H1 (cell line): ENCODE data around the gene MYH11. TPM values are rescaled to one million over a fixed set of nuclear protein-coding genes. Genes with fewer than 3 reads are reported as not detected.

Experiments
- CTCF ChIA-PET: fragments of 300-600 bp; sonication (Branson Sonifier 250); formaldehyde crosslinking; loops from one replicate; lab custom pipeline; 2021; ENCODE audit not compliant: partially characterized antibody; lab: Charles Lee
- POLR2A ChIA-PET: fragments of 300-600 bp; sonication (Branson Sonifier 250); formaldehyde crosslinking; loops from one replicate; lab custom pipeline; 2021; ENCODE audit warnings: inconsistent platforms; ENCODE audit not compliant: partially characterized antibody; lab: Charles Lee
- DNase-seq, 2 experiments: peaks; one replicate each; pipeline versions ENCODE4 v3.0.0 to v3.0.0-alpha.2; 2010 to 2022; ENCODE audit warnings: low spot score in 2 of 2, low read depth in 1 of 2, mixed read lengths in 1 of 2
- FAIRE-seq: peaks from 2 replicates; lab custom pipeline; 2011; peaks lifted over from hg19 to GRCh38; lab: Jason Lieb, UNC
- H2AFZ ChIP-seq: 2 replicates; pipeline ENCODE4 v1.8.1; 2012; ENCODE audit warnings: low read length, inconsistent platforms
- H2AK5ac ChIP-seq: 2 replicates; pipeline ENCODE4 v1.6.1; 2013; ENCODE audit warnings: low read depth, low read length
- H2BK120ac ChIP-seq: replicated peaks from 2 replicates; pipeline ENCODE3; 2013; ENCODE audit warnings: low read depth, low read length, inconsistent platforms
- H2BK12ac ChIP-seq: 2 replicates; pipeline ENCODE4 v1.6.1; 2013; ENCODE audit warnings: low read depth, low read length
- H2BK15ac ChIP-seq: 2 replicates; pipeline ENCODE4 v1.6.1; 2013; ENCODE audit warnings: low read length
- H2BK20ac ChIP-seq: 2 replicates; pipeline ENCODE4 v1.6.1; 2013; ENCODE audit warnings: low read length
- H2BK5ac ChIP-seq: 2 replicates; pipeline ENCODE4 v1.6.1; 2013; ENCODE audit warnings: low read depth, low read length
- H3K14ac ChIP-seq: 2 replicates; pipeline ENCODE4 v1.6.1; 2013; ENCODE audit warnings: inconsistent platforms; ENCODE audit not compliant: insufficient read length
- H3K18ac ChIP-seq: 2 replicates; pipeline ENCODE4 v1.6.1; 2013; ENCODE audit warnings: low read length; ENCODE audit errors: extremely low read depth
- H3K23ac ChIP-seq: 2 replicates; pipeline ENCODE4 v1.6.1; 2013; ENCODE audit warnings: inconsistent platforms; ENCODE audit not compliant: insufficient read length
- H3K23me2 ChIP-seq: 2 replicates; pipeline ENCODE4 v1.6.1; 2013; ENCODE audit warnings: low read depth, low read length
- H3K27ac ChIP-seq: 2 replicates; pipeline ENCODE4 v1.6.1; 2011; ENCODE audit warnings: low read depth, low read length, inconsistent platforms
- H3K27me3 ChIP-seq, 4 experiments: replicated peaks in 1 of 4; 1 replicate in 1 of 4; 2 replicates in 3 of 4; pipeline versions ENCODE4 v1.6.1 to v1.8.1; 2011 to 2013; ENCODE audit warnings: low read length in 3 of 4, mild to moderate bottlenecking in 3 of 4, inconsistent platforms in 2 of 4, mixed read lengths in 2 of 4, moderate library complexity in 1 of 4; ENCODE audit not compliant: control insufficient read depth in 3 of 4, insufficient read depth in 3 of 4; ENCODE audit errors: extremely low read depth in 1 of 4
- H3K36me3 ChIP-seq, 4 experiments: 2 replicates each; pipeline versions ENCODE4 v1.6.1 to v1.8.1; 2011 to 2013; ENCODE audit warnings: mild to moderate bottlenecking in 4 of 4, low read length in 3 of 4, moderate library complexity in 2 of 4, control low read depth in 1 of 4, inconsistent platforms in 1 of 4; ENCODE audit not compliant: insufficient read depth in 4 of 4, control insufficient read depth in 2 of 4
- H3K4ac ChIP-seq: replicated peaks from 2 replicates; pipeline ENCODE3; 2013; ENCODE audit warnings: low read length, low read depth, mixed read lengths, inconsistent platforms; ENCODE audit not compliant: insufficient read length
- H3K4me1 ChIP-seq, 4 experiments: replicated peaks in 1 of 4; 1 replicate in 1 of 4; 2 replicates in 3 of 4; pipeline versions ENCODE4 v1.6.1 to v1.8.1; 2011 to 2013; ENCODE audit warnings: low read length in 3 of 4, inconsistent platforms in 2 of 4, mixed read lengths in 1 of 4; ENCODE audit not compliant: insufficient read depth in 4 of 4, control insufficient read depth in 3 of 4
- H3K4me2 ChIP-seq, 2 experiments: 2 replicates each; pipeline versions ENCODE4 v1.6.1 to v1.8.1; 2011 to 2013; ENCODE audit warnings: low read depth in 2 of 2, low read length in 2 of 2, control low read depth in 1 of 2, inconsistent platforms in 1 of 2, mild to moderate bottlenecking in 1 of 2; ENCODE audit not compliant: insufficient read depth in 1 of 2
- H3K4me3 ChIP-seq, 4 experiments: fragments of 200-600, 300-600 bp in 1 of 4; sonication (generic), shearing (Covaris generic), sonication (Bioruptor Twin) in 1 of 4; 2 replicates each; pipeline versions ENCODE4 v1.5.1 to v1.8.1; 2011 to 2016; ENCODE audit warnings: low read length in 4 of 4, low read depth in 3 of 4, control low read depth in 2 of 4, inconsistent platforms in 2 of 4, mild to moderate bottlenecking in 2 of 4, mixed read lengths in 1 of 4, moderate library complexity in 1 of 4; ENCODE audit not compliant: insufficient read depth in 2 of 4; ENCODE audit errors: extremely low read depth in 1 of 4
- H3K56ac ChIP-seq: replicated peaks from 2 replicates; pipeline ENCODE3; 2013; ENCODE audit warnings: low read depth, mild to moderate bottlenecking, mixed read lengths, low read length, inconsistent platforms; ENCODE audit not compliant: insufficient read length
- H3K79me1 ChIP-seq: 2 replicates; pipeline ENCODE4 v1.6.1; 2013; ENCODE audit warnings: low read depth, low read length, control low read depth
- H3K79me2 ChIP-seq, 2 experiments: 2 replicates each; pipeline versions ENCODE4 v1.6.1 to v1.8.1; 2012 to 2013; ENCODE audit warnings: low read length in 2 of 2, mild to moderate bottlenecking in 2 of 2, inconsistent platforms in 1 of 2; ENCODE audit not compliant: insufficient read depth in 2 of 2, control insufficient read depth in 1 of 2
- H3K9ac ChIP-seq, 4 experiments: replicated peaks in 1 of 4; 1 replicate in 1 of 4; 2 replicates in 3 of 4; pipeline versions ENCODE4 v1.6.1 to v1.8.1; 2011 to 2013; ENCODE audit warnings: low read depth in 3 of 4, low read length in 3 of 4, control low read depth in 2 of 4, mild to moderate bottlenecking in 2 of 4, moderate library complexity in 2 of 4, inconsistent platforms in 1 of 4; ENCODE audit errors: extremely low read depth in 1 of 4
- H3K9me3 ChIP-seq, 2 experiments: 2 replicates each; pipeline versions ENCODE4 v1.6.1 to v1.8.1; 2012 to 2013; ENCODE audit warnings: mild to moderate bottlenecking in 2 of 2, moderate library complexity in 2 of 2, control low read depth in 1 of 2, inconsistent platforms in 1 of 2, low read depth in 1 of 2, low read length in 1 of 2, mixed read lengths in 1 of 2; ENCODE audit not compliant: insufficient read depth in 2 of 2
- H4K20me1 ChIP-seq, 2 experiments: replicated peaks in 1 of 2; 2 replicates each; pipeline versions ENCODE3 to v1.8.1; 2011 to 2013; ENCODE audit warnings: inconsistent platforms in 2 of 2, low read length in 2 of 2, mild to moderate bottlenecking in 1 of 2; ENCODE audit not compliant: insufficient read depth in 2 of 2, control insufficient read depth in 1 of 2
- H4K5ac ChIP-seq: 2 replicates; pipeline ENCODE4 v1.6.1; 2013; ENCODE audit warnings: low read length, low read depth, mixed read lengths, inconsistent platforms; ENCODE audit not compliant: insufficient read length
- H4K8ac ChIP-seq: 2 replicates; pipeline ENCODE4 v1.8.0; 2013; ENCODE audit warnings: mild to moderate bottlenecking, moderate library complexity, low read length, inconsistent platforms; ENCODE audit not compliant: insufficient read depth; ENCODE audit errors: extremely low read depth
- H4K91ac ChIP-seq: replicated peaks from 2 replicates; pipeline ENCODE3; 2013; ENCODE audit warnings: low read length, mixed read lengths, inconsistent platforms; ENCODE audit not compliant: insufficient read length
- CTCF ChIP-seq, 3 experiments: IDR thresholded peaks; 1 replicate in 2 of 3; 2 replicates in 1 of 3; pipeline versions ENCODE4 v1.5.1 to v1.6.1; 2011; ENCODE audit warnings: low read length in 3 of 3, mild to moderate bottlenecking in 3 of 3, inconsistent platforms in 2 of 3, low read depth in 1 of 3, moderate library complexity in 1 of 3; ENCODE audit not compliant: insufficient read depth in 1 of 3; ENCODE audit errors: control extremely low read depth in 1 of 3
- EP300 ChIP-seq, 2 experiments: IDR thresholded peaks; 1 replicate in 1 of 2; 2 replicates in 1 of 2; pipeline ENCODE4 v1.6.1; 2011 to 2012; ENCODE audit warnings: low read depth in 2 of 2, low read length in 2 of 2, mild to moderate bottlenecking in 2 of 2, borderline replicate concordance in 1 of 2, inconsistent platforms in 1 of 2, moderate library complexity in 1 of 2
- JUN ChIP-seq: IDR thresholded peaks from 2 replicates; pipeline ENCODE4 v1.6.1; 2011; ENCODE audit warnings: low read depth, mild to moderate bottlenecking, improper control_type of control experiment, low read length
- KDM5A ChIP-seq: fragments of 200-600 bp; IDR thresholded peaks from 2 replicates; pipeline ENCODE4 v1.7.1; 2012; ENCODE audit warnings: mild to moderate bottlenecking, low read length, inconsistent platforms, mixed read lengths
- MAFK ChIP-seq: IDR thresholded peaks from 2 replicates; pipeline ENCODE4 v1.6.1; 2012; ENCODE audit warnings: low read depth, mild to moderate bottlenecking, improper control_type of control experiment, low read length
- PHF8 ChIP-seq: fragments of 200-600 bp; sonication (generic); conservative IDR thresholded peaks from 2 replicates; pipeline ENCODE4 v1.7.1; 2012; ENCODE audit warnings: low read depth, mild to moderate bottlenecking, inconsistent platforms, low read length, moderate library complexity
- POU5F1 ChIP-seq: IDR thresholded peaks from 2 replicates; pipeline ENCODE4 v1.6.1; 2011; ENCODE audit warnings: low read depth, mild to moderate bottlenecking, low read length, moderate library complexity
- SIX5 ChIP-seq: IDR thresholded peaks from 2 replicates; pipeline ENCODE4 v1.6.1; 2011; ENCODE audit warnings: mild to moderate bottlenecking, low read depth, low read length
- SP4 ChIP-seq: IDR thresholded peaks from 2 replicates; pipeline ENCODE4 v1.6.1; 2012; ENCODE audit warnings: low read length, inconsistent platforms
- SRF ChIP-seq: IDR thresholded peaks from 2 replicates; pipeline ENCODE4 v1.6.1; 2011; ENCODE audit warnings: mild to moderate bottlenecking, low read depth, low read length, moderate library complexity
- SUZ12 ChIP-seq: fragments of 200-600 bp; sonication (generic); IDR thresholded peaks from 2 replicates; pipeline ENCODE4 v1.6.1; 2012; ENCODE audit warnings: mild to moderate bottlenecking, inconsistent platforms, low read length, moderate library complexity, mixed read lengths
- TAF1 ChIP-seq: IDR thresholded peaks from 2 replicates; pipeline ENCODE4 v1.6.1; 2011; ENCODE audit warnings: mild to moderate bottlenecking, low read depth, low read length
- TBP ChIP-seq: IDR thresholded peaks from 2 replicates; pipeline ENCODE4 v1.6.1; 2011; ENCODE audit warnings: low read depth, low read length, improper control_type of control experiment
- WGBS, 2 experiments: shearing (Covaris generic) in 1 of 2; methylation state at CpG; one replicate each; pipeline versions ENCODE4 v1.1.6 to v1.1.7; 2013 to 2015; ENCODE audit warnings: low lambda C conversion rate in 2 of 2, mixed read lengths in 2 of 2, inconsistent platforms in 1 of 2, low coverage in 1 of 2, missing lambda C conversion rate in 1 of 2; ENCODE audit not compliant: insufficient replicate concordance in 2 of 2, insufficient coverage in 1 of 2, insufficient read length in 1 of 2; ENCODE audit errors: extremely low coverage in 1 of 2, missing lambda C conversion rate in 1 of 2; 5-methylcytosine and 5-hydroxymethylcytosine counted together
- polyA plus RNA-seq, 7 experiments: library from polyadenylated mRNA; depleted of rRNA in 3 of 7; stranded (reverse) in 5 of 7; unstranded in 2 of 7; fragments of >200 nt in 5 of 7; fragments of 200-250 nt in 2 of 7; gene quantifications; 1 replicate in 5 of 7; 2 replicates in 1 of 7; 4 replicates in 1 of 7; pipeline versions ENCODE4 v1.2.1 to v1.2.3, GENCODE V29; 2011 to 2013; ENCODE audit warnings: missing spikeins in 2 of 7, mixed read lengths in 2 of 7
- total RNA-seq: library from RNA; stranded (reverse); fragmentation: NEBNext Ultra II Directional; extraction: Animal tissue kit (Norgen Biotek cat#: 25700); gene quantifications from 2 replicates; pipeline ENCODE4 v1.2.1, GENCODE V29; 2021

Gene MYH11
- total and polyA plus RNA-seq, 2 of the 8 experiments (the other 6 are each of a cell fraction or from before 2014, with no cell fraction given), result 0.11 to 0.78 TPM

- Histone ChIP-seq H2AFZ (no peak overlapping the region), H3K4ac (no peak overlapping the region), H3K9ac (no peak overlapping the region), H2BK5ac (no peak overlapping the region), H3K14ac (no peak overlapping the region), H3K9me3 (no peaks in the 10 kb centered on the region), H3K23me2 (no peaks in the 10 kb centered on the region), H3K4me1 (no peaks in the 10 kb centered on the region; a peak in 1 of 7 replicates), H4K91ac (no peak overlapping the region), H2AK5ac (no peak overlapping the region), H3K79me2 (no peaks in the 10 kb centered on the region), H3K27ac (no peak overlapping the region), H4K8ac (no peak overlapping the region), H2BK15ac (no peak overlapping the region), H3K79me1 (no peaks in the 10 kb centered on the region), H4K20me1 (no peaks in the 10 kb centered on the region), H3K23ac (no peak overlapping the region), H3K36me3 (no peaks in the 10 kb centered on the region), H3K18ac (no peak overlapping the region), H3K4me2 (no peak overlapping the region), H3K56ac (no peak overlapping the region), H4K5ac (no peak overlapping the region), H2BK120ac (no peak overlapping the region), H2BK12ac (no peak overlapping the region), H3K4me3 (no peak overlapping the region), H3K27me3 (no peaks in the 10 kb centered on the region), H2BK20ac (no peak overlapping the region)
- FAIRE-seq (no peak), DNase-seq (no peak)
- TF ChIP-seq POU5F1 (no peak), SUZ12 (no peak), SP4 (no peak), JUN (no peak), KDM5A (no peak), MAFK (no peak), SIX5 (no peak), SRF (no peak), CTCF (IDR thresholded peaks at IDR 0.05; ENCODE audit: control extremely low read depth in 1 of 3, insufficient read depth in 1 of 3, low read depth in 1 of 3, low read length in 3 of 3) (no peak), EP300 (IDR thresholded peaks at IDR 0.05; ENCODE audit: borderline replicate concordance in 1 of 2, low read depth in 2 of 2, low read length in 2 of 2) (no peak), PHF8 (no peak), TBP (no peak), TAF1 (no peak)
- POLR2A ChIA-PET, result interaction anchor here (1.8 kb wide), 1 partner anchor 11 kb away, joined by 4 read pairs; no protein-coding TSS in a partner anchor
- 92% methylated on average over 2 of the region's 2 CpGs; no CpG with 5 or more reads in 1 of the 2 experiments for WGBS, 2 experiments
- CTCF ChIA-PET, result interaction anchor here (1.5 kb wide), 1 partner anchor 9 kb away, joined by 5 read pairs; no protein-coding TSS in a partner anchor
These were observed 108.2 kb downstream of the MYH11 start for GRCh38 chr16:15748654-15749053.
